A549 (cell line): ENCODE measurements around the gene ROBO1.

Experiments used
- CTCF ChIP-seq: fragments of >200 bp; sonication (Bioruptor Twin); formaldehyde crosslinking; IDR thresholded peaks from 3 replicates; pipeline ENCODE4 v1.5.1; 2016
- EP300 ChIP-seq, 2 experiments: fragments of >200 bp; sonication (Bioruptor Twin); formaldehyde crosslinking; IDR thresholded peaks; 2 replicates in 1 of 2; 3 replicates in 1 of 2; pipeline ENCODE4 v1.6.1; 2016 to 2017
- NR3C1 ChIP-seq: fragments of >200 bp; sonication (Bioruptor Twin); formaldehyde crosslinking; IDR thresholded peaks from 3 replicates; pipeline ENCODE4 v1.6.1; 2017
- POLR2A ChIP-seq: IDR thresholded peaks from 2 replicates; pipeline ENCODE4 v1.6.1; 2012; ENCODE audit warnings: mild to moderate bottlenecking, low read length
- RAD21 ChIP-seq, 2 experiments: fragments of >200 bp in 1 of 2; sonication (Bioruptor Twin) in 1 of 2; formaldehyde crosslinking in 1 of 2; IDR thresholded peaks in 1 of 2; conservative IDR thresholded peaks in 1 of 2; 2 replicates in 1 of 2; 3 replicates in 1 of 2; pipeline ENCODE4 v1.6.1; 2012 to 2018; ENCODE audit warnings: inconsistent platforms in 1 of 2
- USF2 ChIP-seq: fragments of 450-650 bp; IDR thresholded peaks from 2 replicates; pipeline ENCODE4 v1.6.1; 2014; ENCODE audit warnings: antibody characterized with exemption
- TF ChIP-seq, protein P1 (sequence below): fragments of 200-600 bp; sonication (generic); IDR thresholded peaks from 2 replicates; pipeline ENCODE4 v1.6.1; 2016; ENCODE audit warnings: antibody characterized with exemption, mild to moderate bottlenecking, moderate library complexity

DNA sequence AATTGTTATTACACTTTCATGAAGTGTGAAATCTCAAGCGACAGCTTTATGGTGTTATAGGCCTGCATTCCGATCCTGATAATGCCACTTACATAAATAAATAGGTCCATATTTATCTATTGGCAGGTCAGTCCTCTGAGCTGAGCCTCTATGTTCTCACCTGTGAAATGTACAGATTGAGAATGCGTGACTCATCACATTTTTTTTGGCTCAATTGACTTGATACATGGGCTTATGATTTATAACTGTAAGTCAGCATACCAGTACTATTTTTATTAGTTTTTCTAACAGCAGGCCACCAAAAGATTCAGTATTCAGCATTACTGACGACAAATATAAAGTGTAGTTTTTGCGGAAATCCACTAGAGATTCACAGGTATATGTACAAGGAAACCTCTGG lies 344.4 kb downstream of the ROBO1 start:
- TF ChIP-seq, protein P1, sequence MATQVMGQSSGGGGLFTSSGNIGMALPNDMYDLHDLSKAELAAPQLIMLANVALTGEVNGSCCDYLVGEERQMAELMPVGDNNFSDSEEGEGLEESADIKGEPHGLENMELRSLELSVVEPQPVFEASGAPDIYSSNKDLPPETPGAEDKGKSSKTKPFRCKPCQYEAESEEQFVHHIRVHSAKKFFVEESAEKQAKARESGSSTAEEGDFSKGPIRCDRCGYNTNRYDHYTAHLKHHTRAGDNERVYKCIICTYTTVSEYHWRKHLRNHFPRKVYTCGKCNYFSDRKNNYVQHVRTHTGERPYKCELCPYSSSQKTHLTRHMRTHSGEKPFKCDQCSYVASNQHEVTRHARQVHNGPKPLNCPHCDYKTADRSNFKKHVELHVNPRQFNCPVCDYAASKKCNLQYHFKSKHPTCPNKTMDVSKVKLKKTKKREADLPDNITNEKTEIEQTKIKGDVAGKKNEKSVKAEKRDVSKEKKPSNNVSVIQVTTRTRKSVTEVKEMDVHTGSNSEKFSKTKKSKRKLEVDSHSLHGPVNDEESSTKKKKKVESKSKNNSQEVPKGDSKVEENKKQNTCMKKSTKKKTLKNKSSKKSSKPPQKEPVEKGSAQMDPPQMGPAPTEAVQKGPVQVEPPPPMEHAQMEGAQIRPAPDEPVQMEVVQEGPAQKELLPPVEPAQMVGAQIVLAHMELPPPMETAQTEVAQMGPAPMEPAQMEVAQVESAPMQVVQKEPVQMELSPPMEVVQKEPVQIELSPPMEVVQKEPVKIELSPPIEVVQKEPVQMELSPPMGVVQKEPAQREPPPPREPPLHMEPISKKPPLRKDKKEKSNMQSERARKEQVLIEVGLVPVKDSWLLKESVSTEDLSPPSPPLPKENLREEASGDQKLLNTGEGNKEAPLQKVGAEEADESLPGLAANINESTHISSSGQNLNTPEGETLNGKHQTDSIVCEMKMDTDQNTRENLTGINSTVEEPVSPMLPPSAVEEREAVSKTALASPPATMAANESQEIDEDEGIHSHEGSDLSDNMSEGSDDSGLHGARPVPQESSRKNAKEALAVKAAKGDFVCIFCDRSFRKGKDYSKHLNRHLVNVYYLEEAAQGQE = no peak
- no peak for TF ChIP-seq CTCF
- no peak for TF ChIP-seq RAD21 (conservative IDR thresholded peaks at IDR 0.05 in 1 of 2, IDR thresholded peaks at IDR 0.05 in 1 of 2)
- TF ChIP-seq NR3C1 = no peak
- no peak for TF ChIP-seq POLR2A
- no peak for TF ChIP-seq USF2
- TF ChIP-seq EP300 (IDR thresholded peaks at IDR 0.05) = no peak
